NCI-H1048 (cell line): ENCODE data around the gene SOX18.
"Not testable (repeated sequence)": the region's sequence is repeated elsewhere in the genome, so short reads cannot be mapped to it uniquely, and the experiment has no call there.

ENCODE experiments used
- DNase-seq: peaks from one replicate; lab custom pipeline; 2025; lab: John Stamatoyannopoulos, UW

SOX18 gene

GRCh38 chr20:64022671-64023360 lies 26.6 kb downstream of the SOX18 start:
- no peak for DNase-seq

GRCh38 chr20:64021124-64021975 lies 28.1 kb downstream of the SOX18 start:
- no peak for DNase-seq

DNA sequence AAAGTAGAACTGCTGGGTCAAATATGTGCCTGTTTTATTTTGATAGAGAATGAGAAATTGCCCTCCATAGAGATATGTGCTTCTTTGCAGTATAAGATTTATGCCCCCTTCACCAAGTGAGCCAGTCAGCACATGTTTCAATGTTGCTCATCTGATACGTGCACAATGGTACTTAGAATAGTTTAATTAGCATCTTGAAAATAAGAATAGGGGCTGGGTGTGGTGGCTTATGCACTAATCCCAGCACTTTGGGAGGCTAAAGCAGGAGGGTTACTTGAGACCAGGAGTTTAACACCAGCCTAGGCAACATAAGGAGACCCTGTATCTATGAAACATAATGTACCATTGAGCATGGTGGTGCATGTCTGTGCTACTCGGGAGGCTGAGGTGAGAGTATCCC lies 33.8 kb downstream of the SOX18 start:
- no peak for DNase-seq

DNA sequence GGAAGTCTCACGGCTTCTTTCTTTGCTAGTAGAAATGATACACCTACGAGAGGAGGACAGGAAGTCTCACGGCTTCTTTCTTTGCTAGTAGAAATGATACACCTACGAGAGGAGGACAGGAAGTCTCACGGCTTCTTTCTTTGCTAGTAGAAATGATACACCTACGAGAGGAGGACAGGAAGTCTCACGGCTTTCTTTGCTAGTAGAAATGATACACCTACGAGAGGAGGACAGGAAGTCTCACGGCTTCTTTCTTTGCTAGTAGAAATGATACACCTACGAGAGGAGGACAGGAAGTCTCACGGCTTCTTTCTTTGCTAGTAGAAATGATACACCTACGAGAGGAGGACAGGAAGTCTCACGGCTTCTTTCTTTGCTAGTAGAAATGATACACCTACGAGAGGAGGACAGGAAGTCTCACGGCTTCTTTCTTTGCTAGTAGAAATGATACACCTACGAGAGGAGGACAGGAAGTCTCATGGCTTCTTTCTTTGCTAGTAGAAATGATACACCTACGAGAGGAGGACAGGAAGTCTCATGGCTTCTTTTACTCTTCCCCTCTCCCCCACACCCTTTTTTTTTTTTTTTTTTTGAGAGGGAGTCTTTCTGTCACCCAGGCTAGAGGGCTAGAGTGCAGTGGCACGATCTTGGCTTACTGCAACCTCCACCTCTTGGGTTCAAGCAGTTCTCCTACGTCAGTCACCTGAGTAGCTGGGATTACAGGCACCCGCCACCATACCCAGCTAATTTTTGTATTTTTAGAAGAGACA lies 36.9 kb downstream of the SOX18 start:
- not testable (repeated sequence) for DNase-seq

DNA sequence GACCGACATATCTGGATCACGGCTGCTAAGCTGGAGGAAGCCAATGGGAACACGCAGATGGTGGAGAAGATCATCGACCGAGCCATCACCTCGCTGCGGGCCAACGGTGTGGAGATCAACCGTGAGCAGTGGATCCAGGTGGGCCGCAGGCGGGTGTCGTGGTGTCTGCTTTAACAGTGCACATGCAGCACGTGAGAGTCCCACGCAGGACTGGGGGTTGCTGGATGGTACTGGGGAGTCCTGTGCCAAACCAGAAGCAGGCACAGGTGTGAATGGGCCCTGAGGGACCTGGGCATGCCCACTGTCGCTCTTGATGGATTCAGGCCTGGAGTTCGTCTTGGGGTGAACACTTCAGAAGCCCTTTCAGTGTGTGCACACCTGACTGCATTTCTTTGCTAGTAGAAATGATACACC lies 38.1 kb downstream of the SOX18 start:
- DNase-seq, result no peak

DNA sequence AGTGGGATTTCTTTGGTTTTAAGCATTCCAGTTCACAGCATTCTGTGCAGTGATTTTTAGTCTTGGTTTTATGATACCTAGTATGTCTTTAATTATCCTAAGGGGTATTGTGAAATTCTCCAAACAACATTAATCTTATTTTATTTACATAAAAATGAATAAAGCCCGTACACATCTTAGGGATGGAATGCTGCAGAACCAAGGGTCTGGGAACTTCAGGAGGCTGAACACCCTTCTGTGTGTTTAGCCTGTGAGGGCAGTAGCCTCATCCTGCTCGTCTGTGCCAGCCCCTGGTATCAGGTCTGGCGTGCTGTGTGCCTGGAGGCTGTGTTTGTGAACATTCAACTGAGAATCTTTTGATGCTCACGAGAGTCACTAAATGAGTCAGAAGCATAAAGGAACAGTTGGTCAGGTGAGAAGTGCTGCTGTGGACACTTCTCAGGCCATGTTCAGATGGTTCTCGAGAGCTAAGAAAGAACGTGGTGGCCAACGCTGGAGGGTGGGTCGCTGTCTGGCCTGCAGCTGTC lies 38.7 kb downstream of the SOX18 start:
- no peak for DNase-seq

GRCh38 chr20:64009811-64010387 lies 39.5 kb downstream of the SOX18 start:
- DNase-seq, result no peak

DNA sequence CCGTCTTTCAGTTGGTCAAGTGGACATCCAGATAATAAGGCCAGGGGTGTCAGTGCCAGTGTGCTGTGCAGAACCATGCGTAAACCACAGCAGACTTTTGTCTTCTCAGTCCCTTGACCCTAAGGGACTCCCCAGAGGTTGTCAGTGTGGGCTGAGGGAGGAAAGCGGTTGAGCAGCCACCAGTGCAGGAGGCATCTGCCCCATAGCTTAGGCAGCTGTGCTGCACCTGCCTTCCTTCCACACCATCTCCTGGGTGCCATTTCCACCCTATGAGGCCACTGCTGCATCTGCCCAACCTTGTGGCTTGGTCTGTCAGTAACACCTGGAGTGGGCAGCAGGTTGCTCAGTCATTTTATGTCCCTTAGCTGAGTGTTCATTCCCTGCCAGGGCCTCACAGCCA lies 42.5 kb downstream of the SOX18 start:
- DNase-seq, result no peak

- DNase-seq, result no peak
Measured at GRCh38 chr20:64006490-64006889, 42.9 kb downstream of the SOX18 start.

DNA sequence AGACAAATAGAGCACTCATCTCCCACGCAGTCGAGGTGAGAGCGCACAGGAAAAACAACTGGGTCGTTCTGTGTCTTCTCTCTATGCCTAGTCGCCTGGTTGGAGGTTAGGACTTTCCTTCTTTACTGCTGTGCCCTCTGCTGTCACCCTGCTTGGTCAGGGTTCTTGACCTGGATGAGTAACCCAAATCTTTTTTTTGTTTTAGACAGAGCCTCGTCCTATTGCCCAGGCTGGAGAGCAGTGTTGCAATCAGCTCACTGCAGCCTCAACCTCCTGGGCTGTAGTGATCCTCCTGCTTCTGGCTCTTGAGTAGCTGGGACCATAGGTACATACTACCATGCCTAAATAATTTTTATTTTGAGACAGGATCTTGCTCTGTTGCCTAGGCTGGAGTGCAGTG lies 44.0 kb downstream of the SOX18 start:
- DNase-seq, result no peak

DNA sequence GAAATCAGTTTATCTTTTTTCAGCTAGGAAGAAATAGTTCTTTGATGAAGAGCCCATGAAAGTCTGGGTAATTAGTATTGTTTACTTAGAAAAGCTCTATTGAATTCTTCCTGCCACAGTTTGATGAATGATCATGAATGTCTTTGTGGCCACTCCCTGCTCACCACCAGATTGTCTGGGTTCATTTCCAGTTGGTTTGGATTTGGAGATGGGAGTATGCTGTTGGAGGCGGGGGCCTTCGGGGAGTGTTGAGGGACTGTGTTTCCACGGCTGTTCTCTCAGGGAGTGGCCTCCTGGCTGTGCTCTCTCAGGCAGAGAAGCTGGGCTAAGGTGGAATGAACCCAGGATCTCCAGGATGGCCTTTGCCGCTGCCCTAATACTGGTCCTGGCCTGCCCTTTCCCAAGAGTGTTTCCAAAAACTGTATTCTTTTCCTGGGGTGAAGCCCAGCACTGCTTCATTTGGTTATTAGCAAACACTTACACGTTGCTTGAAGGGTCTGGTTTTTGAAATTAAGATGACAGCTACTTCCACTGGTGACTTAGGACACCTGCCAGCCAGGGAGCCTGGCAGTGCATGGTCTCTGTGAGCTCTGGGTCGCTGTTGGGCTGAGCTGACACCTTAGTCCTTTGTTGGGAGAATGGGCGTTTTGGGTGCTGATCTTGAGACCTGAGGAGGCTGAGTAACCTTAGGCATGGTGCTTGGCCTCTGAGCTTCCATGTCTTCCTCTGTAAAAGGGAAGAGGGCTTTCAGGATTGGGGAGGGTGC lies 45.3 kb downstream of the SOX18 start:
- DNase-seq, result no peak

GRCh38 chr20:64001607-64002011 lies 47.8 kb downstream of the SOX18 start:
- DNase-seq, result no peak

GRCh38 chr20:64000906-64001305 lies 48.5 kb downstream of the SOX18 start:
- DNase-seq, result no peak
